ENCODE measurements around the gene EGFLAM.

Gene EGFLAM

GRCh38 chr5:38472541-38472940 is 214.2 kb downstream of the EGFLAM start:
- H3K4me3 ChIP-seq (ENCODE audit: low read length): no peak overlapping the region
- no peak for TF ChIP-seq ZNF274 (IDR thresholded peaks at IDR 0.05; ENCODE audit: low read depth, low read length)

DNA sequence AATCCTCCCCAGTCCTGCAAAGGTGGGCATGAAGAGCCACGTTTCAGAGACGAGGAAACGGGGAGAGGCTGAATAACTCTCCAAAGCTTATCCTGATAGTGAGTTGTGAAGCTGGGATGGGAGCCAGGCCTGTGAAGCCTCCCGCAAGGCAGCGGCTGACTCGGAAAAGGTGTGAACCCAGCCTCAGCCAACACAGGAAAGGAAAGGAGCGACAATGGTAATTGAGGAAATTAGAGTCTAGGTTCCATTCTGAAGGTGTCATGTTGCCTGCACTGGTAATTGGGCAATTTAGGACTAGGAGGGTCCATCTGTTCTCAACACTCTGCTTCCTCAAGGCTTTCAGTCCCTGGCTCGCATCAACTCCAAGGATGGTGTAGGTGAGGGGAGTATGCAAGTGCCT is 214.6 kb downstream of the EGFLAM start:
- no peak overlapping the region for H3K4me3 ChIP-seq (ENCODE audit: low read length)
- TF ChIP-seq ZNF274 (IDR thresholded peaks at IDR 0.05; ENCODE audit: low read depth, low read length): no peak

DNA sequence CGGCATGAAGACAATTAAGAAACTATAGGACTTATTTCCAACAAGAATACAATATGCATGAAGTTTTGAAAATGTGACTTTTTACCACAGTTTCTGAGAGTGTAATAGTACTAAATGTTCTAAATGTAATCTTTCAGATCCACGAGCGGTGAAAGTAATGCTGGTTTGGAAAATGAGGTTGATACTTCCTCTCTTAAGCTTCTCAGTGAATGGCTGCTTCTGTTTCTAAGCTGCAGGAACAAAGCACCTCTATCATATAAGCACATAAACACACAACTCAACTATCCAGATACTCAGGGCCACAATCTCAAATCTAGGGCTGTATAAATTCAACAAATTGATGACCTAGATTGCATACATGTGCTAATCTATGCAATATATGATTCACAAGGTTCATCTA is 219.8 kb downstream of the EGFLAM start:
- TF ChIP-seq ZNF274 (IDR thresholded peaks at IDR 0.05; ENCODE audit: low read depth, low read length): no peak

DNA sequence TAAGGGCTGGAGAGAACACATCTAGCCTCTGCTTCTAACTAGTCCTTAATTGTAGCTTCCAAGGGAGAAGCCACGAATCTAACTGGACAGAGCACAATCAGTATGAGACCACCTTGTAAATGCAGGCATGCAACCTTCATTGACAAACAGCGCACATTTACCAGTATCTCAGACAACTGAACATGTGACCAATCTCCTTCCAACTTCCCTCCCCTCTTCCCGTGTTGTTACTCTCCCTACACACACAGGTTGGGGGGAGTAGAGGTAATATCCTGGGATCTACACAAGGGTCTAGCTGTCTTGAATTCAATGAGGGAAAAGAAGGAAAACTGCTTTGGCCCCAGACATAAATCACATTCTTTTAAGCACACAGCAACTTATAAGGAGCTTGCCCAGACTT is 220.5 kb downstream of the EGFLAM start:
- TF ChIP-seq ZNF274 (IDR thresholded peaks at IDR 0.05; ENCODE audit: low read depth, low read length): no peak
- H3K4me3 ChIP-seq (ENCODE audit: low read length): no peak overlapping the region

More for the DNA sequence above, 219.8 kb downstream of the EGFLAM start:
- no peak overlapping the region for H3K4me3 ChIP-seq (ENCODE audit: low read length)

DNA sequence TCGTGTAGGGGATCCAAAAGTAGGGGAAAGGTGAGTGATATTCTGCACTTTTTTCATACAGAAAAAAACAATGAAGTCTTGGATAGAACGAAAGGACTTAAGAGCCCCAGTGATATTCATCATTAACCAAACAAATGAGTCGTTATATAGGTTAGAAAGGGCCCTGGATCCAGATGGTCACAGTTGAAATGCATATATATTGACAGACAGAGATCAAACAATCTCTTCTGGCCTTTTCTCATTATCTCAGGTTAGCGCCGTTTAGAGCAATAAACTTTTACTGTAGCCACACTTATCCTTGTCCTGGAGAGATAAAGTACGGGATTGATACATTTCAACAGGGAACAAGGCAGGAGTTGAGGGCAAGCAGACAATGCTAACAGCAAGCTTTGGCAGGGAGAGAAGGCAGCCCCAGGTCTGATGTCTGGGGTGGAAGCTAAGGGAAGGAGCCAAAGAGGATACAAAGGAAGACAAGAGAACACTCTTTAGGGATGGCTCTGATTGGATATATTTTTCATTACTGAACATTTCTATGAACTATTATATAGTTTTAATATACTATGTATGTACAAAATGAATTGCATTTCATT is 221.1 kb downstream of the EGFLAM start:
- no peak overlapping the region for H3K4me3 ChIP-seq (ENCODE audit: low read length)
- no peak for TF ChIP-seq ZNF274 (IDR thresholded peaks at IDR 0.05; ENCODE audit: low read depth, low read length)

DNA sequence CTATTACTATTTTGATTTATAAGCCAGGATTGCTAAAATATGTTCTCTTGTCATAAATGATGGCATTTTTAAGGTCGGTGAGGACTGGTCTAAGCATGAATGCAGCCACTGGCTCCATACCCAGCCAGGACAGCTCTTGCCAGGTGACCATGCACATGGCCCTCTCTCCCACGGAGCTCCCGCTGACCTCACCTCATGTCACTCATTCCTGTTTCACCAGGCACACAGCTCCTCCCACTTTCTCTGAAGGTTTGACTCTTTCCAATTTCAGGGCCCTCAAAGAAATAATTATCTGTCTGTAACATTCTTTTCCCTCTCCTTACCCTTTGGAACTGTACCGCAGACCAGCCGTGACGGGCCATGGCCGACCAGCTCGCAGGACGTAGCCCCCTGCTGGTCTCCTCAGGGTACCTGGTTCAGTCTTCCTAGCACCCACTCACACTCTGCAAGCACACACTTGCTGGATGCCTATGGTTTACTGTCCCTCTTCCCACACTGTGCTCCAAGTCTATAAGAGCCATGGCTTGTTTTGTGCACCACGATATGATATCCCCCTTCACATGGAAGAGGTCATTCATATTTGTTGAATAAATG is 225.5 kb downstream of the EGFLAM start:
- TF ChIP-seq ZNF274 (IDR thresholded peaks at IDR 0.05; ENCODE audit: low read depth, low read length): no peak
- H3K4me3 ChIP-seq (ENCODE audit: low read length): no peak overlapping the region

DNA sequence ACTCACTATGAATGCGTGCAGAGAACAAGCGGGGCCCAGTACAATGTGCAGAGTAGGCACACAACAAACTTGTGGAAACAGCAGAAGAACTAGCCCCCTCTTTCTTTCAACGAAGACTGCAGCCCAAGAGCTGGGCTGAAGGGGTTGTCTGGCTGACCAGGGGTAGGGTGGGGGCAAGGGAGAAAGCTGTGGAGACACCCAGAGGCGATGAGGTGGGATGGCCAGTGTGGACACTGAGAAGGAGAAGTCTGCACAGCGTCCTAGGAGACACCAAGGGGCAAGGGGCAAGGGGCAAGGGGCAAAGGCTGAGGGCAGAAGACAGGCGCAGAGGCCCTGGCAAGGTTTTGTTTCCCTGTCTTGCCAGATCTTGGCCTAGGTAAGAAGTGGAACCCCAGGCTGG is 235.8 kb downstream of the EGFLAM start:
- TF ChIP-seq ZNF274 (IDR thresholded peaks at IDR 0.05; ENCODE audit: low read depth, low read length): no peak
- no peak overlapping the region for H3K4me3 ChIP-seq (ENCODE audit: low read length)

DNA sequence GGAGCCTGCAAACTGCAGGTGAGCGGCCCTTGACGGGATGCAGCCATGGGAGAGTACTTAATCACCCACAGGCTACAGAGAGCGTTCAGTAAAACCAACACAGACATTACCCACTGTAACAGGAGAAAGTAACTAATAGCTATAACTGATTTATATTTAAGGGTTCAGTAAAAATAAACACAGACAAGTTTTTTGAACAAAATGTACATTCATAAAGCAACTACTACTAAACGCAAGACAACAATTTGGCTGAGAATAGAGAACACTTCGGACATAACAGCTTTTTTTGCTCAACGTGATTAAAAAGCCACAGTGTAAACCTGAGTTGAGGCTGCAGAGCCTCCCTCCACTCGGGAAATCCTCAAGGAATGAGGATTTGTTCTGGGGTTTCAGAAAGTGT is 236.4 kb downstream of the EGFLAM start:
- TF ChIP-seq ZNF274 (IDR thresholded peaks at IDR 0.05; ENCODE audit: low read depth, low read length): no peak
- H3K4me3 ChIP-seq (ENCODE audit: low read length): no peak overlapping the region

DNA sequence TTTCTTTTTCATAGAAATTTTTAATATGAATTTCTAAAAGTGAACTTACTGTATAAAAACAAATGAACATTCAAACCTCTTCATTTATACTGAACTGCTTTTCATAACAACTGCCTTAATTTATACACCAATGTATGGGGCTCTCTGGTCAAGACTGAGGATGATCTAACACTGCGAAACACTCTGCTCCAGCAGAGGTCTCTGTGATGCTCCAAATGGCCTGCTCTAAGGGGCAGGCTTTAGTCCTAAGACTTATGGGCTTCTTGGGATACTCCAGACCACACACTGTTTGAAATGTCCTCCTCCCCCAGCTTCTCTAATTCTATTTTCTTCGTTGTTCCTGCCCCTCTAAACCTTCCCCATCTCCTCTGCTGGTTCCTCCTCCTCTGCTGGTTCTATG is 239.6 kb downstream of the EGFLAM start:
- TF ChIP-seq ZNF274 (IDR thresholded peaks at IDR 0.05; ENCODE audit: low read depth, low read length): no peak

GRCh38 chr5:38500573-38501260 is 242.4 kb downstream of the EGFLAM start:
- no peak for TF ChIP-seq ZNF274 (IDR thresholded peaks at IDR 0.05; ENCODE audit: low read depth, low read length)
- H3K4me3 ChIP-seq (ENCODE audit: low read length): no peak overlapping the region

More for the DNA sequence above, 239.6 kb downstream of the EGFLAM start:
- no peak overlapping the region for H3K4me3 ChIP-seq (ENCODE audit: low read length)

DNA sequence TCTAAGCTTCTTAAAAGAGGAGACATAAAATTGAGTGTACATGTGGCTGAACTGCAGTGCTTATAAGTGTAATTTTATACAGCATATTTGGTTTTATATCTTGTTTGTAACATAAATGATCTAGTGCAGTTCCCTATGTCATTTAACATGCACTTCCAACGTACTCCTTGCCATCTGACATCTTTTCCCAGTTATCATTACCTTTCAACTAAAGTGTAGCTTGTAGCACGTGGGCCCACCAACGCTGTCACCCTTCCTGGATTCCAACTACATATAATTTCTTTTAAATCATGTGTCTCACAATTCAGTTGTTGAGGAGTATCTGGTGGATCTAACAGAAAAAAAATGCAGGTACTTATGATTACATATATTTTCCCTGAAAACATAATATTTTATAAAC is 247.9 kb downstream of the EGFLAM start:
- no peak overlapping the region for H3K4me3 ChIP-seq (ENCODE audit: low read length)
- no peak for TF ChIP-seq ZNF274 (IDR thresholded peaks at IDR 0.05; ENCODE audit: low read depth, low read length)

- no peak for TF ChIP-seq ZNF274 (IDR thresholded peaks at IDR 0.05; ENCODE audit: low read depth, low read length)
- H3K4me3 ChIP-seq (ENCODE audit: low read length): no peak overlapping the region
These were observed 250.8 kb downstream of the EGFLAM start for GRCh38 chr5:38509185-38509584.
